GM21576 (cell line): ENCODE measurements around the gene TPT1.
"Not testable (repeated sequence)": the region's sequence is repeated elsewhere in the genome, so short reads cannot be mapped to it uniquely, and the experiment has no call there.

ENCODE experiments used
- ATAC-seq: cut with Tn5 transposase; IDR thresholded peaks from one replicate; pipeline ENCODE4 v1.9.1; 2021; ENCODE audit warnings: mild to moderate bottlenecking, moderate library complexity; ENCODE audit not compliant: unreplicated experiment

TPT1 gene

DNA sequence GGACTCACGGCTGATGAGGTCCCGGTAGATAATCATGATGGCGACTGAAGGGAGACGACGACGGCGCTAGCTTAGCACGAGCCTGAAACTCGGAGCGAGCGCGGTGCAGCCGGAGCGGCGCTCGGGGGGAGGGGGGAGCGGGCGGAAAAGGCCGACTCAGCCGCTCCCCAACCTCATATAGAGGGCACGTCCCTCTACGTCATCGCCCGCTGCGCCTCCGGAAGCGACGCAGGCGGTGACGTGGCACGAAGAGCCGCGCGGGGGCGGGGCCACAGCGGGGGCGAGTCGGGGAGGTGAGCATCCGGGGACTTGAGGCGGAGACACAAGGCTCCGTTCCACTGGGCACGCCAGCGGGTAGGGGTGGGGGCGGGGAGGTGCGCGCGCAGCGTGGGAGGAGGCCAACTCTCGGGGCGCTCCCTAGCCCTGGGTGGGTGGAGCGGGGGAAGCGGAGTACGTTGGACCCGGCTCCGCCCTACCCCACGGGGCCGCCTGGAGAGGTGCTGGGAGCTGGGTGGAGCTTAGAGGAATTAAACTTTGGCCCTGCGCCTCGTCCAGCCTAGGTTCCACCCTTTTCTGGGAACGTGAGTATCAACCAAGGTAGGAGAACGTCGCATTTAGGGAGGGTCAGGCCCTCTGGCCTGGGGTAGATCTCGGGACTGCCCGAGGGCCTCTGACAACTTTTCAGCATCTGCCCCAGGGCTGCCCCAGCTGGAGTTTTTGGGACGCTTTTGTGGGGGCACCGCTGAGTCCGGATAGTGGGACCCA lies at the start of gene TPT1:
Gene TPT1 (minus strand): TSS at position 150 of the 765 bp plus-strand sequence. CDS start 114 bp downstream, at position 36.
- ATAC-seq, result peak; percentile 83

DNA sequence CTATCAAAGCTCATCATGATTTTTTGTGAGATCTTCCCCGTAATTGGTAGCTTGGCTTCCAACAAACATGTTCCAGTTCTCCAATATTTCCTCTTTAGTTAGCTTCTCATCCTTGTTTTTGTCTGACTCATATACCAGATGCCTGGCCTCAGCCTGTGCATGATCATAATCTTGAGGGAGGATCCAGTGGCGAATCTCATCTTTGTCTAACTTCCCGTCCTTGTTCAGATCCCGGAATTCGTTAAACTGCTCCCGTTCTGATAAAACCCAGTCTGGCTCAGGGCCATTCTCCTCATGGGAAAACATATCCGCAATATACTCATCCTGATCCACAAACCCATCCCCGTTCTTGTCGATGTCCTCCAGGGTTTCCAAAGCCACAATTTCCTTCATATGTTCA lies 49.4 kb upstream of the TPT1 start:
- ATAC-seq, result not testable (repeated sequence)

DNA sequence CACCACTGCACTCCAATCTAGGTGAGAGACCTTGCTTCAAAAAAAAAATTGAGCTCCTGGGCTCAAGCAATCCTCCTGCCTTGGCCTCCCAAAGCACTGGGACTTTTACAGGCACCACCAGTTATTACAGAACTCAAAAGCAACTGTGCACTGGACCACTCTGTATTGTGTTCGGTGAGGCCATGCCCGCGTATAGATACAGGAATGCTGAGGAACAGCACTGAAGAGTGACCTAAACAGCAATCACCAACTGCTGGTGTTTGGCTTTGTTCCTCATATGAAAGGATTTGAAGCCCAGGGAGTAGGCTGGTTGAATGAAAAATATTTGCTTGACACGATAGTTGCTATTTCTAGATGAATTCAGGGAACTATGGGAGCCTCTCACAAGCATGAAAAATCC lies 47.7 kb upstream of the TPT1 start:
- no peak for ATAC-seq

DNA sequence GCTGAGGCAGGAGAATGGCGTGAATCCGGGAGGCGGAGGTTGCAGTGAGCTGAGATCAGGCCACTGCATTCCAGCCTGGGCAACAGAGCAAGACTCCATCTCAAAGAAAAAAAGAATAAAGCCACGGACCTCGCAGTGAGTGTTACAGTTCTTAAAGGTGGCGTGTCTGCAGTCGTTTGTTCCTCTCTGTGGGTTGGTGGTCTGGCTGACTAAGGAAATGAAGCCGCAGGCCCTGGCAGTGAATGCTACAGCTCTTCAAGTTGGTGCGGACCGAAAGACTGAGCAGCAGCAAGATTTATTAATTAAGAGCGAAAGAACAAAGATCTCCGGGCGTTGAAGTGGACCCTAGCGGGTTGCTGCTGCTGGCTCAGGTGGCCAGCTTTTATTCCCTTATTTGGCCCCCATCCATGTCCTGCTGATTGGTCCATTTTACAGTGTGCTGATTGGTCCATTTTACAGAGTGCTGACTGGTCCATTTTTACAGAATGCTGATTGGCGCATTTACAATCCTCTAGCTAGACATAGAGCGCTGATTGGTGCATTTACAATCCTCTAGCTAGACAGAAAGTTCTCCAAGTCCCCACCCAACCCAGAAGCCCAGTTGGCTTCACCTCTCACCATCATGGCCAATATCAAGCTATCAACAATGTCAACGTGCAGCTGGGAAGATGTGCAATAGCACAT lies 46.1 kb upstream of the TPT1 start:
- not testable (repeated sequence) for ATAC-seq

DNA sequence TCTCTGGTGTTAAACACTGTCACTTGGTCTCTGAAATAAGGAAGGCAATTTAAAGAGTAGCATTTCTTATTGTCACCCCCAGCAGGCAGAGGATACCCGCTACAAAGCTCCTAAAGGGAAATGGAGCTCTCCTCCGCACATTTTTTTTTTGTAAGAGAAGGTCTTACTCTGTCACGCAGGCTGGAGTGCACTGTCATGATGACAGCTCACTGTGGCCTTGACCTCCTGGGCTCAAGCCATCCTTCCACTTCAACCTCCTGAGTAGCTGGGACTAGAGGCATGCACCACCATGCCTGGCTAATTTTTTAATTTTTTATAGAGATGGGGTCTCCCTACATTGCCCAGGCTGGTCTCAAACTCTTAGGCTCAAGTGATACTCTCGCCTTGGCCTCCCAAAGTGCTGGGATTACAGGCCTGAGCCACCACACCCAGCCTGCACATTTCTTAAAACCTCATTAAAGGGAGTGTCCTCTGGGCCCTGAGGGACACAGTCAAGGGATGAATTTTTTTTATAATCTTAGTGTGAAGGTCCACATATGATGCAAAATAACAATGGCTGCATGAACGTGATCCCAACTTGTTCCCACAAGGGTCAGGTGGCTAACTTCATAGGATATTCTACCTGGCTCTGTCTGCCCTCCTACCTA lies 45.0 kb upstream of the TPT1 start:
- ATAC-seq, result no peak

DNA sequence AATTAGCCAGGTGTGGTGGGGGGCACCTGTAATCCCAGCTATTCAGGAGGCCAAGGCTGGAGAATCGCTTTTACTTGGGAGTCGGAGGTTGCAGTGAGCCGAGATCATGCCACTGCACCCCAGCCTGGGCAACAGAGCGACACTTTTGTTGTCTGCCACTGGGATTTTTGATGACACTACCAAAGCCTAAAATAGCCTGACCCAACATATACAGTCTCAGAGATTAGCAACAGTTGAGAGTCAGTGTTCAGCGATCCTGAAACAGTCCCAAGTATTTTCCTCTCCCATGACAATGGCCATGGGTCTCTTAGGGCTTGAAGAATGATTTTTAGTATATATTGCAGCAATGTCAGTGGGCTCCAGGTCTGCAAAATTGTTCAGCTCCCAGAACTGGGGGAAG lies 44.3 kb upstream of the TPT1 start:
- ATAC-seq, result no peak

DNA sequence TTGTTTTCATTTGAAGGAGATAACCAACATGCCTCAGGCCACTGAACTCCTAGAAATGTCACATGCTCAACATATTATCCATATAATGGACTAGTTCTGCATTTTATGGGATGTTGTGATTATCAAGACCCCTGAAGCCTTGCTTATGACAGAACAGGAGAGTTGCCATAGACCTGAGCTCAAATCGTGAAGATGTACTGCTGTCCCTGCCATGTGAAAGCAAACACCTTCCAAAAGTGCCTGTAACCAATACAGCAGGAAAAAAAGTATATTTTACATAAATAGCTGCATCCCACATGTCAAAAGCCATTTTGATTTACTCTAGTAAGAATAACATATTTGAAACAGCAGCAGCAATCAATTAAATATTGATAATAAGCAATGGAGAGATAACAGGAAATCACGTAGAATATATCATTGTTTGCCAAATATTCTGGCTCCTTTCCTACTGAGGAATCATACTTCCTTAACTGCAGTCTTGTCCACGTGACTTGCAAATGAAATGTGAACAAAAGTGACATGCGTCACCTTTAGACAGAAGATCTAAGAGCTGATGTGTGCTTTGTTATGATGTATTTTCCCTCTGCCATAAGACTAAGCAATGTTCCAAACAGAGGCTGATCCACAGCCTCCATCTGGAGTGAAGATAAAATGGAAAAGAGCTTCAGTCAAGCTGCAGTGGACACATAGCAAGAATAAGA lies 43.6 kb upstream of the TPT1 start:
- no peak for ATAC-seq

DNA sequence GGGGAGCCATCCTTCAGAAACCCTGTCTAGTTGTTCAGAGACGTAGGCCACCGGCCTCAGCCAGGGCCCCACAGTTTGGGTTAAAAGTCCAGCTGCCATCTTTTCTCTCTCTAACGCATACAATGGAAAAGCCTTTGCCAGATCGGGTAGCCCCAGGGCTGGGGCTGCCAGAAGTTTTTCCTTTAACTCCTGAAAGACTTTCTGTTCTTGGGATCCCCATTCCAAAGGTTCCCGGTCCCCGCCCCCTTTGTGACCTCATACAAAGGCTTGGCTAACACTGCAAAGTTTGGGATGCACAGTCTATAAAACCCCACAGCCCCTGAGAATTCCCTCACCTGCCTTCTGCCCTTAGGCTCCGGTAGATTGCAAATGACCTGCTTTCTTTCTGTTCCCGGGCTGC lies 41.8 kb upstream of the TPT1 start:
- not testable (repeated sequence) for ATAC-seq

DNA sequence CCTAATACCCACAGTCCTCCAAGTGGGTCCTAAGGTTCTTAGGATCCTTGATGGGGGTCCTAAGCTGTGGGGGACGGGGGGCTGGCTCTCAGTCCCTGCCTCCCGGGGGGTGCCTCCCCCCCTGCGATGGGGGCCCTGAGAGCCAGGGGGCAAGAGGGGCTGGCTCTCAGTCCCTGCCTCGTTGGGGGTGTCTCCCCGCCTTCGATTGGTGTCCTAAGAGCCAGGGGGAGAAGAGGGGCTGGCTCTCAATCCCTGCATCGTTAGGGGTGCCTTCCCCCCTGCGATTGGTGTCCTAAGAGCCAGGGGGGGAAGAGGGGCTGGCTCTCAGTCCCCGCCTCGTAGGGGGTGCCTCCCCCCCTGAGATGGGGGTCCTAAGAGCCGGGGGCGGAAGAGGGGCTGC lies 40.2 kb upstream of the TPT1 start:
- ATAC-seq, result no peak

DNA sequence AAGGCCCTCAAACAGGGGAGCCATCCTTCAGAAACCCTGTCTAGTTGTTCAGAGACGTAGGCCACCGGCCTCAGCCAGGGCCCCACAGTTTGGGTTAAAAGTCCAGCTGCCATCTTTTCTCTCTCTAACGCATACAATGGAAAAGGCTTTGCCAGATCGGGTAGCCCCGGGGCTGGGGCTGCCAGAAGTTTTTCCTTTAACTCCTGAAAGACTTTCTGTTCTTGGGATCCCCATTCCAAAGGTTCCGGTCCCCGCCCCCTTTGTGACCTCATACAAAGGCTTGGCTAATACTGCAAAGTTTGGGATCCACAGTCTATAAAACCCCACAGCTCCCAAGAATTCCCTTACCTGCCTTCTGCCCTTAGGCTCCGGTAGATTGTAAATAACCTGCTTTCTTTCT lies 39.7 kb upstream of the TPT1 start:
- ATAC-seq, result not testable (repeated sequence)

DNA sequence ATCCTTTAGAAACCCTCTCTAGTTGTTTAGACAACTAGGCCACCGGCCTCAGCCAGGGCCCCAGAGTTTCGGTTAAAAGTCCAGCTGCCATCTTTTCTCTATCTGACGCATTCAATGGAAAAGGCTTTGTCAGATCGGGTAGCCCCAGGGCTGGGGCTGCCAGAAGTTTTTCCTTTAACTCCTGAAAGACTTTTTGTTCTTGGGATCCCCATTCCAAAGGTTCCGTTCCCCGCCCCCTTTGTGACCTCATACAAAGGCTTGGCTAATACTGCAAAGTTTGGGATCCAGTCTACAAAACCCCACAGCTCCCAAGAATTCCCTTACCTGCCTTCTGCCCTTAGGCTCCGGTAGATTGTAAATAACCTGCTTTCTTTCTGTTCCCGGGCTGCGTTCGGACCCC lies 38.5 kb upstream of the TPT1 start:
- ATAC-seq, result not testable (repeated sequence)

DNA sequence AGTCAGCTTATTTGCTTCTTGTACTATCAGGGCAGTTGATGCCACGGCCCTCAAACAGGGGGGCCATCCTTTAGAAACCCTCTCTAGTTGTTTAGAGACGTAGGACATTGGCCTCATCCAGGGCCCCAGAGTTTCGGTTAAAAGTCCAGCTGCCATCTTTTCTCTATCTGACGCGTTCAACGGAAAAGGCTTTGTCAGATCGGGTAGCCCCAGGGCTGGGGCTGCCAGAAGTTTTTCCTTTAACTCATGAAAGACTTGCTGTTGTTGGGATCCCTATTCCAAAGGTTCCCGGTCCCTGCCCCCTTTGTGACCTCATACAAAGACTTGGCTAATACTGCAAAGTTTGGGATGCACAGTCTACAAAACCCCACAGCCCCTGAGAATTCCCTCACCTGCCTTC lies 37.8 kb upstream of the TPT1 start:
- ATAC-seq, result not testable (repeated sequence)

DNA sequence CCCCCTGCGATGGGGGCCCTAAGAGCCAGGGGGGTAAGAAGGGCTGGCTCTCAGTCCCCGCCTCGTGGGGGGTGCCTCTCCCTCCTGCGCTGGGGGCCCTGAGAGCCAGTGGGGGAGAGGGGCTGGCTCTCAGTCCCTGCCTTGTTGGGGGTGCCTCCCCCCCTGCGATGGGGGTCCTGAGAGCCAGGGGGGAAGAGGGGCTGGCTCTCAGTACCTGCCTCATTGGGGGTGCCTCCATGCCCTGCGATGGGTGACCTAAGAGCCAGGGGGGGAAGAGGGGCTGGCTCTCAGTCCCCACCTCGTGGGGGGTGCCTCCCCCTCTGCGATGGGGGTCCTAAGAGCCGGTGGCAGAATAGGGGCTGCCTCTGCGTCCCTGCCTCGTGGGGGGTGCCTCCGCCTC lies 36.3 kb upstream of the TPT1 start:
- ATAC-seq, result not testable (repeated sequence)

DNA sequence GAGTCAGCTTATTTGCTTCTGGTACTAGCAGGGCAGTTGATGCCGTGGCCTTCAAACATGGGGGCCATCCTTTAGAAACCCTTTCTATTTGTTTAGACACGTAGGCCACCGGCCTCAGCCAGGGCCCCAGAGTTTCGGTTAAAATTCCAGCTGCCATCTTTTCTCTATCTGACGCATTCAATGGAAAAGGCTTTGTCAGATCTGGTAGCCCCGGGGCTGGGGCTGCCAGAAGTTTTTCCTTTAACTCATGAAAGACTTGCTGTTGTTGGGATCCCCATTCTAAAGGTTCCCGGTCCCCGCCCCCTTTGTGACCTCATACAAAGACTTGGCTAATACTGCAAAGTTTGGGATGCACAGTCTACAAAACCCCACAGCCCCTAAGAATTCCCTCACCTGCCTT lies 35.7 kb upstream of the TPT1 start:
- not testable (repeated sequence) for ATAC-seq

DNA sequence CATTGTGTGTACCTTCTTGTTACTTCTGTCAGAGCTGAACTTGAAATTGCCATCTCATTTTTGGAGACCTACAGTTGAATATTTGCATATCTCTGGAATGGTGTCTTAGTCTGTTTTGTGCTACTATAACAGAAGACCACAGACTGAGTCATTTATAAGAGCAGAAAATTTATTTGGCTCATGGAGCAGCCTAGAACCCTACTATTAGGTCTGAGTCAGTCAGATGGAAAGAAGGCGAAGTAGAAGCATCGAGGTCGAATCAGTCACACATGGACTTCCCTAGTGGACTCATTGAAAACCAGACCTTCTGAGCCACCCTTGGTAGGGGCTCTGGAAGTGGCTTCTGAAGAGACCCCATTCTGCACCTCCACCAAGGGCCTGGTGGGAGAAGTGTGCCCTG lies 33.9 kb upstream of the TPT1 start:
- ATAC-seq, result no peak

DNA sequence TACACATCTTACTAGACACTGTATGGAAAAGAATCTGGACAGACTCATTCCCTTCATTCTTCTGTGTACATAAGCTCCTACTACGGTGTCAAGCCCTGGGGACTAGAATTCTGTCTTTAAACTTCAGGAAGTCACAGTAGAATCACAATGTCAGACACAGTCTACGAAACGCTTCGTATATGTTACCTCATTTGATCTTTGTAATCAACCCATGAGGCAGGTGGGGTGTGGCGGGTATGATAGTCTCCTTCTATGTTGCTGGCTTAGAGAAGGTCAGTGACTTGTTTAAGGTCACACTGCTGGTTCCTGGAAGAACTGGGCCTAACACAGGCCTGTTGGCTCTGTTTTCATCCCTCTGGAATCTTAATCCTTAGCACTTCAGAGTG lies 32.2 kb upstream of the TPT1 start:
- no peak for ATAC-seq

DNA sequence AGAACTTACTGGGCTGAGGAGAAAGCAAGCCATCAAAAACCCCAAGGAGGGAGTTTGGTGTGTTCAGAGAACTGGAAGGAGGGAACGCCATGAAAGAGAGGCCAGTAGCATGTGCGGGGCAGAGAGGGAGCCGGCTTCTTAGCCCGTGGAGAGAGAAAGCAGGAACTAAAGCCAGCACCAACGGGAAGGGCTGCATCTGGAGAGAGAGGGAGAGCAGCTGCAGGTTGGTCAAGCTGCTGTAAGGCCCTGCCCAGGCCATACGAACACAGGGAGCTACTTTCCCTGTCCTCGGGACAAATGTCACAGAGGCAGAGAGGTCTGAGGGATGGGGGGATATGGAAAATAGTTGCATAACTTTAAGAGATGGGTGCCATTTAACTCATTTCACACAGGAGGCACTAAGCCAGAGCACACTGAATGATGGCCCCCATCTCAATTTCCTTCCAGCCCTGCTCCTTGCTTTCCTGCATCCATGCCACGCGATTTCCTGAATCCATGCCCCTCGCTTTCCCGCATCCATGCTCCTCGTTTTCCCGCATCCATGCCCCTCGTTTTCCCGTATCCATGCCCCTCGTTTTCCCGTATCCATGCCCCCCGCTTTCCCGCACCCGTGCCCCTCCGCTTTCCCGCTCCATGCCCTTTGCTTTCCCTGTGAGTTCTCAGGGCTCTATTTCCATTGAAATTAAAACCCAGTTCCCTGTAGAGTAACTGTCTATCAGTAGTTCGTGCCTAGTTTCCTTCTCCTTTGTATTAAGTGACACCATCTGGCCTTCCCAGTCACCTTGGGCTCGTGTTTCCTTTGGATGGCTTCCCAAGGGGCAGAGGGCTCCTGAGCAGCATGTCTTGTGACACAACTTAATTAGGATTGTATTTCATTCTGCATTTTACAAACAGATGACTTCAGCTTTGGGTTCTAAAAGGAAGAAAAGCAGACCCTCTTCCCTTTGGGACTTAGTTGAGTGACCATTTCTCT lies 31.5 kb upstream of the TPT1 start:
- no peak for ATAC-seq

DNA sequence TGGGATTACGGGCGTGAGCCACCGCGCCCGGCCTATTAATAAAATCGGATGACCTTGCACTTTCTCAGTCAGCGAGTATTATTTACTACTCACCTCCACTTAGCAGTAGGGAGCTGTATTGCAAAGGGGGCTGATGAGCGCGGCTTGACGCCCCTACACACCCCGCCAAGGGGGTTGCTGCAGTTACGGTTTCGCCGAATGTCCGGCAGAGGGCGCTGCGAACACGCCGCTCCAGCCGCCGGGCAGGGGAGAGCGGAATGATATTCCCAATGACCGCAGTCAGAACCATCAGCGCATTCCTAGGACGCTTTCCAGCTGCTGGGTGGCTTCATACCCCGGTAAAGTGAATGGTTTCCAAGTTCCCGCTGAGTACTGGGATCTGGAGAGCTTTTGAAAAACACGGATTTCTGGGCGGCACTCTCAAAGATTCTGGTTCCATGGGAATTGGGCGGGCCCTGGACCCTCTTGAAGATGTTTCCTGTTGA lies 30.0 kb upstream of the TPT1 start:
- no peak for ATAC-seq

DNA sequence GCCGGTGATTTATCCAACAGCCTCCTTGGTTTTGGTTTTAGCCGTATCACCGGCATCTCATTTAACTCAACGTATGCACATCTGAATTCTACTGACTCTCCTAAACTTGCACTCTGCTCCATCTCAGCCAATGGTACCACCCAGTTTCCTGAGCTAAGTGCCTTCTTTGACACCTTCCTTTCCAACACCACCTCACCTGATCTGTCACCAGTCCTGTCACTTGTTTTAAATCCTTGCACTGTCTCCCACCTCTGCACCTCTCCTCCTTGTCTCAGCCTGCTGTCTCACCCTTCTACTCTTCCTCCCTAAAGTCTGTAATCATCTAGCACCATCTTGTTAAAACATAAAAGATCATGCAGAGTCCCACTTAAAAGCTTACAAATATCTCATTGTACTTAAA lies 28.1 kb upstream of the TPT1 start:
- no peak for ATAC-seq

DNA sequence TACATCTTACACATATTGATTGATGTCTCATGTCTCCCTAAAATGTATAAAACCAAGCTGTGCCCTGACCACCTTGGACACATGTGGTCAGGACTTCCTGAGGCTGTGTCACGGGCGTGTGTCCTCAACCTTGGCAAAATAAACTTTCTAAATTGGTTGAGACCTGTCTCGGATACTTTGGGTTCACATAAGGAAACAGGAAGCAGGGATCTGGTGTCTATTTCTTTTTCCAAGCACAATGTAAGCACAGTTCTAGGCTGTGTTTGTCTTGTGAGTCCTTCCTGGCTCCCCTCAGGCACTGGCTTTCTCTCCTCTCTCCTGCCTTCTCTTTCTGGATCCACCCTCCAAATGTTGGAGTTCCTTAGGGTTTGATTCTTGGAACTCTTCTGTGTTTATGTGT lies 27.6 kb upstream of the TPT1 start:
- no peak for ATAC-seq
